ENCODE results near the gene FANCI. TPM values are rescaled to one million over a fixed set of nuclear protein-coding genes. Genes with fewer than 3 reads are reported as not detected.
A peak's percentile ranks its signal among the peaks of the same experiment; 100 is the strongest.

The FANCI gene
- total RNA-seq (2016; rRNA removed; fragmentation: Illumina TruSeq; extraction: Trizol) = 68.8 and 99.2 TPM in 2 replicates
- total RNA-seq (2016; cell fraction: cytosol; rRNA removed; fragmentation: Illumina TruSeq; extraction: Trizol; ENCODE audit: low read depth) = 12.0 and 12.8 TPM in 2 replicates
- 67.0 and 92.2 TPM in 2 replicates for total RNA-seq (2016; cell fraction: insoluble cytoplasmic fraction; rRNA removed; fragmentation: Illumina TruSeq; extraction: Trizol)
- 23.1 and 27.0 TPM in 2 replicates for total RNA-seq (2016; cell fraction: membrane; rRNA removed; fragmentation: Illumina TruSeq; extraction: Trizol)
- total RNA-seq (2016; cell fraction: nucleus; rRNA removed; fragmentation: Illumina TruSeq; extraction: Trizol) = 88.5 and 91.5 TPM in 2 replicates
- polyA plus RNA-seq (2011; rRNA removed) = 10.4 and 15.7 TPM in 2 replicates
- 6.7 and 6.9 TPM in 2 replicates for polyA plus RNA-seq (2011; cell fraction: cytosol; rRNA removed)
- polyA plus RNA-seq (2011; cell fraction: nucleus; rRNA removed) = 16.3 and 28.4 TPM in 2 replicates
- polyA plus RNA-seq (2012) = 14.9 and 23.3 TPM in 2 replicates
- polyA plus RNA-seq (2016; cell fraction: cytosol; fragmentation: Illumina TruSeq; extraction: Trizol; ENCODE audit: low read depth) = 4.4 and 5.3 TPM in 2 replicates
- 41.9 and 46.3 TPM in 2 replicates for polyA plus RNA-seq (2016; cell fraction: insoluble cytoplasmic fraction; fragmentation: Illumina TruSeq; extraction: Trizol; ENCODE audit: low read depth)
- 7.1 and 9.0 TPM in 2 replicates for polyA plus RNA-seq (2016; cell fraction: membrane; fragmentation: Illumina TruSeq; extraction: Trizol; ENCODE audit: low read depth)
- polyA plus RNA-seq (2016; cell fraction: nucleus; fragmentation: Illumina TruSeq; extraction: Trizol; ENCODE audit: insufficient read depth, low read depth) = 81.0 and 91.9 TPM in 2 replicates
- 18.2 and 76.1 TPM in 2 replicates for polyA minus RNA-seq (2011; rRNA and poly(A)+ RNA removed; ENCODE audit: low replicate concordance)
- polyA minus RNA-seq (2011; cell fraction: cytosol; rRNA and poly(A)+ RNA removed) = 15.2 and 17.1 TPM in 2 replicates
- 43.0 and 46.0 TPM in 2 replicates for polyA minus RNA-seq (2011; cell fraction: nucleus; rRNA and poly(A)+ RNA removed)
- percentile 59 among the genes with signal in this experiment for Bru-seq, nascent RNA
- BruChase-seq, experiment 1, labeled RNA remaining after a 6-hour chase = percentile 58 among the genes with signal in this experiment
- BruChase-seq, experiment 2, labeled RNA remaining after a 2-hour chase = percentile 69 among the genes with signal in this experiment
- long read RNA-seq, experiment 1, partial matches to known transcripts = 7 of 13 reads
- long read RNA-seq, experiment 1, other reads (novel, unspliced or antisense) = 6 of 13 reads
- long read RNA-seq, experiment 2, partial matches to known transcripts = 6 of 17 reads
- long read RNA-seq, experiment 2, other reads (novel, unspliced or antisense) = 11 of 17 reads

- peak within 1 kb of the TSS; percentile 96 for H3K4me2 ChIP-seq (ENCODE audit: low read depth, low read length)
- WGBS (ENCODE audit: low lambda C conversion rate) = 1% methylated on average over 24 of the region's 69 CpGs
- intact Hi-C loops (cut with micrococcal nuclease; ENCODE audit: unreplicated experiment) = loop anchor here (1.0 kb wide), 1 partner anchor 90 kb away; the partner anchor contains the start of gene POLG
- peaks cover 11% of the 10 kb centered on the region; the same call in 1 of the 2 replicates for H3K9me3 ChIP-seq (ENCODE audit: low read length)
- ATAC-seq (peak; percentile 96), DNase-seq (ENCODE audit: low spot score) (peak; percentile 87), FAIRE-seq (peak; percentile 79)
- H3K4me3 ChIP-seq (replicated peaks in 1 of 3; ENCODE audit: insufficient read depth in 1 of 3, low read depth in 2 of 3, low read length in 3 of 3) = peak within 1 kb of the TSS; percentile 86 to 87 (median 86)
- H3K27me3 ChIP-seq (ENCODE audit: control insufficient read depth in 1 of 2, insufficient read depth in 2 of 2, low read length in 2 of 2) = peaks cover 0 to 11% of the 10 kb centered on the region in 2 experiments; a peak in 4 of 5 replicates
- in situ Hi-C loops (cut with HindIII; ENCODE audit: extremely low pct_ligation_motif_present, low pct_unique_long_range_greater_than_20kb) = loop anchor here (5.0 kb wide), 1 partner anchor 37 kb away; no protein-coding TSS in a partner anchor
- H3K36me3 ChIP-seq (replicated peaks in 1 of 2; ENCODE audit: control insufficient read depth in 1 of 2, insufficient read depth in 2 of 2, low read length in 2 of 2) = peaks cover 3 to 11% of the 10 kb centered on the region in 2 experiments; a peak in 3 of 5 replicates
- no peaks in the 10 kb centered on the region for H4K20me1 ChIP-seq (ENCODE audit: insufficient read depth, low read length)
- ChIA-PET POLR2A (interaction anchor here (0.7 to 1.3 kb wide), 3 partner anchors 12 to 68 kb away, joined by 3 to 4 read pairs (median 3); no protein-coding TSS in a partner anchor), CTCF (ENCODE audit: low intra/inter-chr PET ratio, low total read pairs) (interaction anchor here (0.8 to 1.5 kb wide), 2 partner anchors 37 to 38 kb away, joined by 3 to 4 read pairs; no protein-coding TSS in a partner anchor)
- peaks cover 22% of the 10 kb centered on the region for H3K4me1 ChIP-seq (ENCODE audit: insufficient read depth, low read length)
- H3K9ac ChIP-seq (ENCODE audit: insufficient read depth, low read depth, low read length) = peak within 1 kb of the TSS; percentile 77
- H3K79me2 ChIP-seq (ENCODE audit: insufficient read depth, low read length) = peaks cover 29% of the 10 kb centered on the region
- BruUV-seq (replicated peaks) = TSS peak; percentile 71
- peak within 1 kb of the TSS; percentile 88 for H2AFZ ChIP-seq (ENCODE audit: low read length)
- H3K27ac ChIP-seq (ENCODE audit: extremely low read length, insufficient read depth, low read length) = peak within 1 kb of the TSS; percentile 57
- TF ChIP-seq ZNF589 (CRISPR knock-in tag; conservative IDR thresholded peaks at IDR 0.05) (no peak), ZNF468 (CRISPR knock-in tag; IDR thresholded peaks at IDR 0.05) (no peak), SNAI1 (CRISPR knock-in tag; IDR thresholded peaks at IDR 0.05; ENCODE audit: borderline replicate concordance) (no peak), ZNF709 (CRISPR knock-in tag; IDR thresholded peaks at IDR 0.05) (peak; percentile 54; the same call in 1 of the 2 replicates), KDM4B (CRISPR knock-in tag; IDR thresholded peaks at IDR 0.05) (no peak), E2F2 (CRISPR knock-in tag; IDR thresholded peaks at IDR 0.05; ENCODE audit: borderline replicate concordance) (0 out of 2 replicates have a peak, but pooled peaks have one; percentile 27), HOXA5 (CRISPR knock-in tag; IDR thresholded peaks at IDR 0.05) (no peak; the same call in 1 of the 2 replicates), ZNF337 (CRISPR knock-in tag; IDR thresholded peaks at IDR 0.05; ENCODE audit: borderline replicate concordance, low read depth) (no peak; the same call in 1 of the 2 replicates), NFKB2 (CRISPR knock-in tag; IDR thresholded peaks at IDR 0.05; ENCODE audit: borderline replicate concordance) (no peak; the same call in 1 of the 2 replicates), KLF16 (CRISPR knock-in tag; IDR thresholded peaks at IDR 0.05) (peak; percentile 68 to 90; a peak in 2 of 4 replicates), RFXAP (CRISPR knock-in tag; IDR thresholded peaks at IDR 0.05; ENCODE audit: borderline replicate concordance) (no peak), FLYWCH1 (CRISPR knock-in tag; IDR thresholded peaks at IDR 0.05) (no peak; the same call in 1 of the 2 replicates), DBP (CRISPR knock-in tag; IDR thresholded peaks at IDR 0.05; ENCODE audit: not compliant biosample characterization) (no peak), ZNF674 (CRISPR knock-in tag; IDR thresholded peaks at IDR 0.05; ENCODE audit: low read depth) (0 out of 2 replicates have a peak, but pooled peaks have one; percentile 64), ZNF224 (CRISPR knock-in tag; IDR thresholded peaks at IDR 0.05) (no peak)
These were observed at the start of gene FANCI for GRCh38 chr15:89243691-89244573. FANCI (plus strand) TSS chr15:89243979; CDS start chr15:89247648, 3,669 bp downstream.

All from HepG2 (cell line).